MM.1S (cell line): ENCODE data around the gene DHTKD1.

ENCODE experiments used
- CTCF ChIP-seq: fragments of 300-600 bp; sonication (generic); IDR thresholded peaks from 2 replicates; pipeline ENCODE4 v1.5.1; 2016; ENCODE audit warnings: antibody characterized with exemption, low read length, mixed read lengths
- EZH2 ChIP-seq: fragments of 300-600 bp; sonication (generic); optimal IDR thresholded peaks from 2 replicates; pipeline ENCODE3; 2017; ENCODE audit warnings: low read depth, mild to moderate bottlenecking, antibody characterized with exemption, low read length, mixed read lengths
- EZH2phosphoT487 ChIP-seq: fragments of 300-600 bp; sonication (generic); IDR thresholded peaks from 2 replicates; pipeline ENCODE4 v1.6.1; 2018; ENCODE audit warnings: antibody characterized with exemption, low read length

DNA sequence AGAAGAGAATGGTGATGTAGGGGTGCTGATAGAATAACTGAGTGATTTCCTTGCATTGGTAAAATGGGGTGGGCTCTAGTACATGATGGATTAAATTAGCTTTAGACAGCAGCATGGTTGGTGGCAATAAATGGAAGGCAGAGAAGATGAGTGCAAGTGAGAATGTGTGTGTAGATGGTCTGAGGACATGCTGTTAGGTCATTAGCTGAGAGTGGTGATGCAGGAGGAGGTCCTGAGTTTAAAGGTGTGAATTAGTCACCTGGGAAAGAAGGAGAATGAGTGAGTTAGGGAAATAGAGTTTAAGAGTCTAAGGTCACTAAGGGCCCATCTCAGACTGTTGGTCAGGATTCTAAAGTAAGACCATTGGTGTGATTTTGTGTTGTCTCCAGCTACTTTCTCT lies 42.8 kb downstream of the DHTKD1 start:
- no peak for TF ChIP-seq EZH2phosphoT487
- no peak for TF ChIP-seq CTCF
- TF ChIP-seq EZH2, result no peak
